GM18868 (cell line): ENCODE results near the gene SCO2.

Source experiments
- ATAC-seq: cut with Tn5 transposase; IDR thresholded peaks from one replicate; pipeline ENCODE4 v1.9.1; 2021; ENCODE audit warnings: mild to moderate bottlenecking, moderate library complexity; ENCODE audit not compliant: unreplicated experiment

The SCO2 gene

GRCh38 chr22:50503475-50504145, 21.8 kb downstream of the SCO2 start:
- ATAC-seq, result no peak

GRCh38 chr22:50502628-50503474, 22.5 kb downstream of the SCO2 start:
- ATAC-seq, result no peak

- no peak for ATAC-seq
Observed at GRCh38 chr22:50502096-50502495, 23.3 kb downstream of the SCO2 start.

DNA sequence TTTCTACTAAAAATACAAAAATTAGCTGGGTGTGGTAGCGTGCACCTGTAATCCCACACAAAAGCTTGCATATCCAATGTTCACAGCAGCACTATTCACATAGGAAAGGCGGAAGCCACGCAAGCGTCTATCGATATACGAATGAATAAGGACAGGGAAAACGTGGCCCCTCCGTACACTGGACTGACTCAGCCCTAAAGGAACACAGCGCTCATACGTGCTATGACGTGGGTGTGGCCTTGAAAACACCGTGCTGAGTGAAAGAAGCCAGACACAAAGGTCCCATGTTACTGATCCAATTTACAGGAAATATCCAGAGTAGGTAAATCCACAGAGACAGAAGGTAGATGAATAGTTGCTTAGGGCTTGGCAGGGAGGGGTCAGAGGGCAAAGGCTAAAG, 24.9 kb downstream of the SCO2 start:
- ATAC-seq, result no peak

DNA sequence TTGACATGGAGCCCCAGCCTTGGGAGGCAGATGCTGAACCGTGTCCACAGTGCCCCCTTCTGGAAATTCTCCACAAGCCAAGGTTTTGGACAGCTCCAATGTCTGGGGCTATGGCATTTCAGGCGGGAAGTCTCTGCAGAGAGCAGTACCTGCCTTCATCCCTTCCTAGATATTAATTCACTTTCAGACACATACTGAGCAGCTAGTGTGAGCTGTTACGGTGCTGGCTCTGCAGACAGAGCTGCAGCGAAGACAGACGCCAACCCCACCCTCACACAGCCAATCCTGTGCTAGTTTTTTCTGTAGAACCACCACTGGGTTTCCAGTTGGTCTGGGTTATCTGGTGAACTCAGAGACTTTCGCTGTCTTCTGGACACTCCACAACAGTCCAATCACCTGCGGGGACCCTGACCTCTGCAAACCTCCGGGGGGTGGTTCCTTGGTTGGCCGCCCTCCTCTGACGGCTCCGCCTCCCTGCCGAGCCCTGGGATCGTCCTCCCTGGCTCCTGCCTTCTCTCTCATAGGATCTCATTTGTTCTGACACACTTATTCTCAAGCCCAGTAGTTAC, 27.0 kb downstream of the SCO2 start:
- no peak for ATAC-seq

DNA sequence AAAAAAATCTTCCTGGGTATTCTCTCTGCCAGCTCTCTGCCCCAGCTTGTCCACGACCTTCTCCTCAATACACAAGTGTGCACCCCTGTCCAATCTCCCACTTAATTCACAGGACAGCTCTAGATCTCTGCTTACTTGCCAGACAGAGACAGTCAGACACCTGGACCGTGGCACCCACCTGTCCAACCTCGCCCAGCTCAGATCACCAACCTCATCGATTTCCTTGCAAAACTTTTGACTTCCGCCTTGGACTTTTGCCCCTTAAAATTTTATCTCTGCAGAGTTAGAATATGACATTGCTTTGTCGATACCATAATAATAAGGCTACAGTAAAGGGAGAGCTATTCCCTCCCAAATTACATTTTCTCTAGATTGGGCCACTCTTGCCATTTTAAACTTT, 28.3 kb downstream of the SCO2 start:
- no peak for ATAC-seq

- ATAC-seq, result no peak
Observed at GRCh38 chr22:50490531-50491308, 34.7 kb downstream of the SCO2 start.

- no peak for ATAC-seq
Observed at GRCh38 chr22:50489363-50490243, 35.8 kb downstream of the SCO2 start.

DNA sequence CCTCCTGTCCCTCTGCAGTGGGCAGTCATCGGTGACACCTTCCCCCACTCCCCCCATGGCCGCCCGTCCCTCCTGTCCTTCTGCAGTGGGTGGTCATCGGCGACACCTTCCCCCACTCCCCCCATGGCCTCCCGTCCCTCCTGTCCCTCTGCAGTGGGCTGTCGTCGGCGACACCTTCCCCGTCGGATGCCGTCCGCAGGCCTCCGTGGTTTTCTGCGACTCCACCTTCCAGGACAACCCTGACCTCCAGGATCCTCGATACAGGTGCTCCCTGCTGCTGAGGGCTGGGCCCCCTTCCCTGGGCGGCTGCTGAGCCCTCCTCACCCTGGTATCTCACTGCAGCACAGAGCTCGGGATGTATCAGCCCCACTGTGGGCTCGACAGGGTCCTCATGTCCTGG, 36.5 kb downstream of the SCO2 start:
- ATAC-seq, result no peak

DNA sequence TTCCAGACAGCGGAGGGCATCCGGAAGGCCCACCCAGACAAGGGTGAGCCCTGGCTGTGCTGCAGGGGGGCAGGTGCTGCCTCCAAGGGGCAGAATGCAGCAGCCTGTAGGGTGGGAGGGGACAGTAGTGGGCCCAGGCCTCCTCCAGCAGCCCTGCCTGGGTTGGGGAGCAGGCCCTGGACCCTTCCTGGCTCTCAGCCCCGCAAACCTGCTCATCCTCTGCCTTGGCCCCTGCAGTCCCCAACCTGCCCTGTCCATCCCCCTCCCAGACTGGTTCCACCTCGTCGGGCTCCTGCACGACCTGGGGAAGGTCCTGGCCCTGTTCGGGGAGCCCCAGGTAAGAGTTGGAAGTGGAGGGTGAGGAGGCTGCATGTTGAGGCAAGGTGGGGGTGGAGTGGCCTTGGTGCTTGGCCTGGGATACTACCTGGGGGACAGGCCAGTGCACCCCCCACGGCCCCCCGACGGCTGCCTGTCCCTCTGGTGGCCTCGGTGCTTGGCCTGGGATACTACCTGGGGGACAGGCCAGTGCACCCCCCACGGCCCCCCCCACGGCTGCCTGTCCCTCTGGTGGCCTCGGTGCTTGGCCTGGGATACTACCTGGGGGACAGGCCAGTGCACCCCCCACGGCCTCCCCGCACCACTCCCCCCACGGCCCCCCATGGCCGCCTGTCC, 37.3 kb downstream of the SCO2 start:
- no peak for ATAC-seq

DNA sequence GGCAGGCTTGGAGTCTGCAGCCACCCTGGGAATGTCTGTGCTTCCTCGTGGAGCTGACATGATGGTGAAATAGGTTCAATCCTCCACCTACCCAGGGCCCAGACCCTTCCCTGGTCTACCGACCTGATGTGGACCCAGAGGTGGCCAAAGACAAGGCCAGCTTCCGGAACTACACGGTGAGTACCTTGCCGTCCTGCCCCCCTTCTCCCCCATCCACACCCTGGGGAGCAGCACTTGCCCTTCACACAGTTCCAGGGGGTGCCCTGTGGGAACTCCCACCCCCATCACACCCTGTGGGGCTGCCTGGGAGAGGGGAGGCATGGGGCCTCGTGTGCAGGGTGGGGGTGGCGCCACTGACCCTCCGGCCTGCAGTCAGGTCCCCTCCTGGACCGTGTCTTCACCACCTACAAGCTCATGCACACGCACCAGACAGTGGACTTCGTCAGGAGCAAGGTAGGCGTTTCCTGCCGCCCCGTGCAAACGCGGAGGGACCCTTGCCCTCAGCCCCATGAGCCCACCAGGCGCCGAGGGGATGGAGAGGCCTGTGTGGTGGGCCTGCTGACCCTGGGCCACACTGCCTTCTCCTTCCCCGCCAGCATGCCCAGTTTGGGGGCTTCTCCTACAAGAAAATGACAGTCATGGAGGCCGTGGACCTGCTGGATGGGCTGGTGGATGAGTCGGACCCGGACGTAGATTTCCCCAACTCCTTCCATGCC, 38.0 kb downstream of the SCO2 start:
- ATAC-seq, result no peak

- ATAC-seq, result no peak
Observed at GRCh38 chr22:50486561-50487289, 38.7 kb downstream of the SCO2 start, which contains the start of gene MIOX. TSS of gene MIOX (plus strand) at chr22:50486859. CDS start at chr22:50486898, 39 bp downstream.

GRCh38 chr22:50485221-50486131, 39.9 kb downstream of the SCO2 start:
- ATAC-seq, result no peak

GRCh38 chr22:50483977-50484853, 41.2 kb downstream of the SCO2 start:
- ATAC-seq, result no peak

DNA sequence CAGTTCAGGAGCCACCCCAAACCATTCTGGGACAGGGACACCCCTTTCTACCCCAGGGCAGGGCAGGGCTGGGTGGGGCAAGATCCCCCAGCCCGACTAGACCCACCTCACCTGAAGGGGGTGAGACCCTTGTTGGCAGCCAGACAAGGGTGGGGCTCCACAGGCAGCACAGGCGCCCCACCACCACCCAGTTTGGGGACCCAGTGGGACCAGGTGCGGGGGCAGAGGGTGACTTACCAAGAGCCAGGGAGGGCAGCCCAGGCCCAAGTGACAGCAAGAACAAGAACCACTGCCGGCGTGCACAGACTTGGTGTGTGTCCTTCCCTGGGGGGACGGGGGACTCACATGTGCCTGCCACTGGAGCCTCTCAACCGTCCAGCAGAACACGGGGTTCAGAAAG, 41.8 kb downstream of the SCO2 start:
- no peak for ATAC-seq

DNA sequence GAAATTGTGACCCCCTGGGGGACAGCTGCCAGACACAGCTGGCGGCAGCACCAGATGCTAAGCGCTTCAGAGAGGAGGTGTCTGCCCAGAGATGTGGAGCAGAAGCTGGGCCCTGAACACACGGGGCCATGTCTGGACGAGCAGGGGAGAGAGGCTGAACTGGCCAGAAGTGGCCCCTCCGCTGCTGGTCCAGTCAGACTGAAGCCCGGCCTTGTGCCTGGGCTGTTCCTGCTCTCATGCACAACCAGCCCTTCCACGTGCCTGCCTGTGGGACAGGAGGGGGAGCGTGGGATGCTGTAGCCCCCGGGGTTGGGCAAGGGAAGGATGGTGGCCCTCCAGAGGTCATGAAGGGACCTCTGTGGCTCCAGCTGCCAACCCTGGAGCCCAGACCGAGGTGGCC, 42.3 kb downstream of the SCO2 start:
- ATAC-seq, result no peak
